Fibroblast of the conjunctiva (primary cell): ENCODE measurements around the gene RPUSD4.

Experiments used
- DNase-seq: peaks from one replicate; pipeline ENCODE4 v3.0.0-alpha.2; 2010; ENCODE audit warnings: low read depth

RPUSD4 gene

DNA sequence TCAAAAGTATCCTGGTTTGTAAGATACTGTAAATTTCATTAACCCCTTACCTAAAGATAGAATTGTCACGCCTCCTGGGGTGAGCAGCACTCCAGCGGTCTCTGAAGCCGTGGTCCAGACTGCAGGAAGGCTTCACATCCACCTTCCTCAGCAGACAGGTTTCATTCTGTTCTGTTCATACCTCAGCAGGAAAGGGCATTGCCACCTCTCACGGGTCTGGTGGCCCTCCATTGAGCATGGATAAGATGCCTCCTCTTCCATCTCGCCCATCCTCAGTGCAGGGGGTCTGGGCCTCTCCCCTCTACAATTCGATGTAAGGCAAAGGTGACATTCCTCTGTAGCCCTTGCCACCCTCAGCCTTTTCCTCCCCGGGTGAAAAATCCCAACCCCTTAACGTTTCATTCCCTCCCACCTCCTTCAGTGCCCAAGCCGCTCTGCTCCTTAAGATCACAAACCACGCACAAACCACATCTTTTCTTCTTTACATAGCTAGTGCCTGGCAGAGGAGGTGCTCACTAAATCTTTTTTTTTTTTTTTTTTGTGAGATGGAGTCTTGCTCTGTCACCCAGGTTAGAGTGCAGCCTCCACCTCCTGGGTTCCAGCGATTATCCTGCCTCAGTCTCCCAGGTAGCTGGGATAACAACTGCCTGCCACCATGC is 28.5 kb downstream of the RPUSD4 start:
- no peak for DNase-seq

DNA sequence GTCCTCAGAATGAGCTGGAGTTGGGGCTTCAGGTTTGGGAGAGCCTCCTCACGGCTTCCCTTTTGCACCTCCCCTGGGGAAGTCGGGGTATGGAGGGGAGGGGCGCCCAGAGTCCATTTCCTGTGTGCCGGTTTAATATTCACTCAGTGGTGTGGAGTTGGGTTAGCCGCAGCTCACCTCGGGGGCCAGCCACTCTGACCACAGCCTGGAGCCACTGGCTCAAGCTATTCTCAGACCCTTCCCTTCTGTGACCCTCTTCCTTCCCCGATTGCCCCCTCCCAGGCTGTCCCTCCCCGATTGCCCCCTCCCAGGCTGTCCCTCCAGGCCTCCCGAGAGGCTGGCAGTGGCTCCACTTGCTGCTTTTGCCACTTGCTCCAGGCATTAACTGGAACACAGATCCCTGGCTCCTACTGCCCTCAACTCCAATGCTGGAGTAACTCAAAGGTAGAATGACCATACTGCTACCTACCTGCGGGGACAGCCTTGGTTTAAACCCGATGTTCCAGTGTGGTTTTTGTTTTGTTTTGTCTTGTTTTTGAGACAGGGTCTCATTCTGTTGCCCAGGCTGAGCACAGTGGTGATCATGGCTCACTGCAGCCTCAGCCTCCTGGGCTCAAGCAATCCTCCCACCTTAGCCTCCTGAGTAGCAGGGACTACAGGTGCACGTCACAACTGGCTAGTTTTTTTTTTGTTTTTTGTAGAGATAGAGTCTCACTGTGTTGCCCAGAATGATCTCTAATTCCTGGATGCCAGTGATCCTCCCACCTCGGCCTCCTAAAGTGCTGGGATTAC is 29.3 kb downstream of the RPUSD4 start:
- no peak for DNase-seq

DNA sequence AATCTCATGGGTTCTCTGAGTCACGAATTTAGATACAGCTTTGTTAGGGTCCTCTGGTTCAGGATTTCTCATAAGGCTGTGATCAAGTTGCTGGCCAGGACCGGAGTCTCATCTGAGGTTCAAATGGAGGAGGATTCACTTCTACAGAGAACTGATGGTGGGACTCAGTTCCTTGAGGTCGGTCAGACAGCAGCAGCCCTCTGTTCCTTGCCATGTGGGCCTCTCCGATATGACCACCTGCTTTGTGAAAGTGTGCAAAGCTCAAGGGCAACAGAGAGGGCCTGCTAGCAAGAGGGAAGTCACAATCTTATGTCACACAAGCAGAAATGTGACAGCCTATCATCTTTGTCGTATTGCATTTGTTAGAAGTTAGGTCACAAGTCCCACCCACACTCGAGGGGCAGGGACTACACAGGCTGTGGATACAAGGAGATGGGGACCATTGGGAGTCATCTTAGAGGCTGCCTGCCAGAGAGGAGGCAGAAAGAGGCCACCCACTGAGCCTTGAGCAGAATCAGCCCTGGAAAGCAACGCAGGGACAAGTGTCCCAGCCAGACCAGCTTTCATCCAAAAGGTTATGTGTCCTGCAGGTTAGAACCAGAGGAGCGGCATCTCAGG is 34.5 kb downstream of the RPUSD4 start:
- DNase-seq = no peak

DNA sequence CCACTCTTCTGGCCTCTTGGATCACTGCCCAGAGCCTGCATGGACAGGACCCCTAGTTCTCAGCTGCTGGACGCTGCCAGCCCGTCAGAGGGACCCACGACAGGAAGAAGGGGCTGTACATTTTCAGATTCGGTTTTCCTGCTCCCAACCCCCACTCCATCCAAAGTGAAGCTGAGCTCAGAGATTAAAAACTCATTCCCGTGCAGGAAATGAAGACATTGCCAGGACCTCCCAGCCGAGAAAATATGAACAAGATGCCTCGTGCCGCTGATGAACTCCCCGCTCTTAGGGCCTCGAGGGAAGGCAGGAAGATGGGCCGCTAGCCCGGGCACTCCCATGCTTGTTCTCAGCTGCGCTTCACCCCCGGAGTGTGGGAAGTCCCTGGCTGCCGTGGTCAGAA is 36.1 kb downstream of the RPUSD4 start:
- no peak for DNase-seq

GRCh38 chr11:126174816-126175215 is 36.6 kb downstream of the RPUSD4 start:
- no peak for DNase-seq

DNA sequence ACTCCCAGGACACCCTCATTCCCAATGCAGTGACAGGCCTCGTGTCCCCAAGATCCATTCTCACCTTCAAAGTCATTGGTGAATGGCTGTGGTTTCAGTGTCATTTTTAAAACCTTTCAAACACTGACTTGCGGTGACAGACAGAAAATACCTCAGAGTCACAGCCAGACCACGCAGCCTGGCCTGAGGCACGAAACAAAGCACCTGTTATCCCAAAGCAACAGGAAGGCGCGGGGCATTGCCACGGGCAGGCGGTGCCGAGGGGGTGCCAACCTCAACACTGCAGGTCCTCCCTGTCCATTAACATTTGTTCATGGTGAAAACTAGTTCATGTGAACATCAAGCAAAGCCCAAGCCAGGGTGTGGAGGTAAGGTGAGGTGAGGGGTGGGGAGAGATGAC is 38.2 kb downstream of the RPUSD4 start:
- DNase-seq = no peak

GRCh38 chr11:126172596-126173038 is 38.8 kb downstream of the RPUSD4 start:
- peak; percentile 47 for DNase-seq

DNA sequence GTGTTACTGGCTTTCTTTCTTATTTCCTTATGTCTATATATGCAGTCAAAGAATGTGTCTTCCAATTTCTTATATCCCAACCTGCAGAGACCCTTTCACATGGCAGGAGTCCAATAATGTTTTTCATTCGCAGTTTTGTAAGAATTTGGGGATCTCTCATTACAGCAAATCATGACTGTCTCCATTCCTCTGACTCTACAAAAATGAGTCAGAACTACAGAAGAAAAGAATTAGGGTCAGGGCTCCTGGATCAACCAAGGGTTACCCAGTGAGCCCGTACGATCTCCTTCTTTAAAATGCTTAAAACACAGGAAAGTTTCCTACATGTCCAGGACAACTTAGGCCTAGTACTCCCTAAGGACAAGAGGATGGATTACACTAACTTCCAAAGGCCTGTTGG is 42.2 kb downstream of the RPUSD4 start:
- no peak for DNase-seq

DNA sequence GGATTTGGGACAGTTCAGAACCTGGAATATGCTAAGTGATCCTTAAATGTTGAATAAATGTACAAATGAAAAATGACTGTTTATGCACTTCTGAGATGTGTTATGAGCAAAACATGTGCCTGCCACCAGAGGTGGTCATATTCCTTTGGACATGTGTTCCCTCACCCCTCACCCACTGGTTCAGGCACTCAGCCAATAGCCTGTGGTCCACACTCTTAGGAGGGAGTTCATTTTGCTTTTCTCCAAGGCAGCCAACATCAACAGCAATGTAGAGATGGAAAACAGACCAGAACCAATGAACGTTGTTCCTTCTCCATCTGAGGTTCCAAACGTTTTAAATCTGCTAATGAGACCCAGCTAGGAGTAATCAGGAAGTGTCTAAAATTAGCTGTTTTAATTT is 44.0 kb downstream of the RPUSD4 start:
- DNase-seq = peak; percentile 13

DNA sequence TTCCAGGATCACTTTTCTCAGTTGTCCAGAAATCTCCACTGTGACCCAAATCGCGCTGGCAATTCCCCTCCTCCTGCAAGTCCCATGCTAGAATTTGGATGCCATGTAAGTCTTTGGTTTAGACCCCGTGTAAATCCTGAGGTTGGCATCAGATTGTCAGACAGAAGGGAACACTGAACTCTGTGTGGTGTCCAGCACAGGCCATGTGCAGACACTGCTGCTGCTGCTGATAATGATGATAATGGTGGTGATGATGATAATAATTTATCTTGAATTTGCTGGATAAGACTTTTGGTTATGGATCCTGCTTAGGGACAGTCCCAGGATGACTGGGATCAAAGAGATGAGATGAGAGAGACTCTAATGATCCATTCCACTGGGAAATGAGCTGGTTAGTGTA is 45.0 kb downstream of the RPUSD4 start:
- no peak for DNase-seq

- no peak for DNase-seq
Measured at GRCh38 chr11:126165757-126166156, 45.7 kb downstream of the RPUSD4 start.

DNA sequence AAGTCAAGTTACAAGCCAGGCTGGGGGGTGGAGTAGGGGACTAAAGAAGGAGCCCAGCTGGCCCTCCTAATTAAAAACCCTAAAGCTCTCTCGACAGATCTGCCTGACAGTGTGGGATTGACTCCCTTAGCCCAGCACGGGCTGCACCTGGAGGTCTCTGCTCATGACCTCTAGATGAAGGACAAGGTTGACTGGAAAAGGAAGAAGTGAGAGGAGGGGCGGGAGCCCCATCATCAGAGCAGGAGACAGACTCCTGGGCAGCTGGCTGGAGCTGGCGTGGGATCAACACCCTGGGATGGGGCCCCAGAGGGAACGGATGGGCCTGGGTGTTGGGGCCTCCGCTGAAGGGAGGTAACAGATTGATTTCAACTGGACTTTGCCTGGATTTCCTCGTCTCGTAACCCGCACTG is 46.1 kb downstream of the RPUSD4 start:
- no peak for DNase-seq

GRCh38 chr11:126164781-126165180 is 46.7 kb downstream of the RPUSD4 start:
- no peak for DNase-seq

DNA sequence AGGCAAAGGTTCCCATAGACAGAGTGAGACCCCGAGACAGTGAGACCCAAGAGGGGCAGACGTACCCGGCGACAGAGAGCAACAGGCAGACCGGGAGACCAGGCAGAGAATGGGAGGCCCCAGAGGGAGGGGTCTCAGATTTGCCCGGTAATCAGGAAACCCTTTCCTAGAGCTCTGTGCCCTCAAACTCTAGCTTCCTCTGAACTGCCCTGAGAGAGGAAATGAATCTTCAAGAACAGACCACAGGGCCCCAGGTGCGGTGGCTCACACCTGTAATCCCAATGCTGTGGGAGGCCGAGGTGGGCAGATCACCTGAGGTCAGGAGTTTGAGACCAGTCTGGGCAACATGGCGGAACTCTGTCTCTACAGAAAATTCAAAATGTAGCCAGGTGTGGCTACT is 47.7 kb downstream of the RPUSD4 start:
- DNase-seq = no peak

DNA sequence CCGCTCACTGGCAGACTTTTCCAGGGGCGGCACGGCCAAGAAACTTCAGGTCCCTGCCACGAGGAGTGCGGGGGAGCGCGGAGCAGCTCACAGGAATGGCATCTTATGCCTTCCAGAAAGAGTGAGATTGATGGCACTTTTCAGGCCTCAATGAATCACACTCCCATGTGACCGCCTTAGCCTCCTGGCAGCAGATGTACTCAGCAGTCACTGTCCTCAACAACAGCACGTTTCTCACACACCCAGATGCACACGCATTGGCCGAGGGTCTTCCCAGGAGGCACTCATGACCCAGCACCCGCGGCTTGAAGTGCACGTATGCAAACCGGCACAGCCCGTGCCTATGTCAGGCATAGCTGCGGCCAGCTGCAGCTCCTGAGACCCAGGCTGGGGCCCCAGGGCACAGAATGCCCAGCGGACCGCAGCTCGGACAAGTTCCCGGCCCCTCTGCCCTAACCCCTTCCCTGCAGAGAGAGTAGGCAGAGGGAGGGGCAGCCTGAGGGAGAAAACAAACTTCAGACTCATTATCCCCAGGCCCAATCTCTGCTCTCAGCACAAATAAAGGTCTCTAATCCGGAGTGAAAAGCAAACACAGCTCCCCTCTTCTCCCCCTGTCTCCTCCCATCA is 48.3 kb downstream of the RPUSD4 start:
- DNase-seq = peak; percentile 35

DNA sequence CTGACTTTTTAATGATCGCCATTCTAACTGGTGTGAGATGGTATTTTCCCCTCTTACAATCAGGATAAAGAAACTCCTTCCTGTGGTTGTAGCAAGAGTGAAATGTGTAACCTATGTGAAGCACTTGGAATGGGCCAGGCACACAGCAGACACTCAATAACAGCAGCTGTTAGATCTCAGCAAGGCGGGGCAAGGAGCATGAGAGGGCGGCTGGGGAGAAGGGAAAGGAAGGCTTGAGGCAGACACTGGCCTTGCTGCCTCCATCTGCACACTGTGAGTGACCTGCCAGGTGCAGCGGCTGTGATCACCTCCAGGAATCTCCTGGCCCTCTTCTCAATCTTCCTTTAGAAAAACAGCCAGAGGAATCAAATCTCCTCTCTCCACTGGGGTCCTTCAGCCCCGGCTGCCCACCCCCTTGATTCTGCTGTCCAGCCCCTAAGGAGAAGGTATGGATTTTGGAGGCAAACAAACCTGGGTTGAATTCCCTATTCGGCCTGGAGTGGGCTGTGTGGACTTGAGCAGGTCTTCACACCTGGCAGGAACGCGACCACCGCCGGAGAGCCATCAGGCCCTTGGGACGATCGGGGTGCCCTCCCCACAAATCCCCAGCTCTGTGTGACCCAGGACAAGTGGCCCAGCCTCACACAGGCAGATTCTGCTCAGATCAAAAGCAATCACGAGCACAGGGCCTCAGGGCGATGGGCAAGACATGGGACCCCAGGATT is 49.0 kb downstream of the RPUSD4 start:
- no peak for DNase-seq

GRCh38 chr11:126161023-126161391 is 50.4 kb downstream of the RPUSD4 start:
- no peak for DNase-seq

GRCh38 chr11:126160345-126161022 is 51.0 kb downstream of the RPUSD4 start:
- no peak for DNase-seq

DNA sequence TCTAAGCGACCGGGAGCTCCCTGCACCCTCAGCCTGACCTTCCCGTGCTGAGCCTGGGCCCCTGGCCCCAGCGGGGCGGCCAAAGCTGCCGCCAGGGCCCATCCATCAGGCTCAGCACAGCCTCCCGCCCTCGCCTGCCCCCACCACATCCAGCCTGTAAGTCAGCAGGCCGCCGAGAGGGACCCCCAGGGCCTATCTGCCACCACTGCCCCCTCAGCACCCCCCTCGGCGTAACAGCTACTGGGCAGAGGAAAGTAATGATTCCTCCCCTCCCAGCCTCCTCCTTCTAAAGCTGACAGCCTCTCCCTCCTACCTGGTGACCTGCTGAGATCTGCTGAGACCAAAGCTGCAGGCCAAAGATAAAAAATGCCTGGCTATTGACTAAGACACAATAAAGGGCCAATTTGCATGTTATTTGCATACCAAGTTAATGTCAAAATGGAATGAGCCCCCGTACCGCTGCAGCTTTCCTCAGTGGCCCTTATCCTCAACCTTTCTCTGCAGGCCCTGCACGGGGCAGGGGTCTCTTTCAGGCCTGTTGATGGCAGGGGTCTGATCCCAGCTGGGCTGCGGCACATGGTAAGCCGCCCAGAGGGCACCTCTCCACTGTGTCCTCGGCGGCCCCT is 51.6 kb downstream of the RPUSD4 start:
- DNase-seq = no peak

DNA sequence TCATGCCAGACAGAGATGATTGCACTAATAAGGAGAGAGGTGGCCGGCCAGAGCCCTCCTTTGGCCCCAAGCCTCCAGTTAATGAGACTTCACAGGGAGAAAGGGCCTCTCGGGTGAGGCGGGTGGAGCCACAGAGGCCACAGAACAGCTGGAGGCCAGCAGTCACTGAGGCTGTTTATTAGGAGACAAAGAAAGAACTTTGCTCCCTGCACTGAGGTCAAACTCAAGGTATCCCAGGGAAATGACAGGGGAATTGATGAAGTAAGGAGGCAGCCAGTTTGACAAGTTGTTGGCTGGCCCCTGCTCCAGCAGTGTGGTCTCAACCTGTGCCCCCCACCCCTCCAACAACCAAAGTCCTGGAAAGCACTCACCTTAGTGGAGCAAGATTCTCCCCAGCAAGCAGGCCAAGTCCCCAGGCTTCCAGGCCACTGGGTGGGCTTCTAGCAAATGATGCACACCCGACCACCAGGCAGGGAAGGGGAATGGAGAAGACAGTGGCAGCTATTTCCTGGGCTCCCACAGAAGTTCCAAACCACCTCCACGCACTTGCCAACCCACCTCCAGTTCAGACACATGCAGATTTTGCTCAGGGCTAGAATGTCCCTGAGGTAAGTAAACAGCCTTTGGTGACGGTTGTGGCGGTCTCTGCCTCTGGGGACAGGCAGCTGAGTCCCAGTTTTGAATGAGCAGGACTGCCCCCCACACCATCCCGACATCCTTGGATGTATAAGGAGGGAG is 53.2 kb downstream of the RPUSD4 start:
- DNase-seq = no peak
